ENCODE results near the gene NDE1. TPM values are rescaled to one million over a fixed set of nuclear protein-coding genes. Genes with fewer than 3 reads are reported as not detected.
"Not testable (repeated sequence)": the region's sequence is repeated elsewhere in the genome, so short reads cannot be mapped to it uniquely, and the experiment has no call there.

The NDE1 gene
- total RNA-seq, 1 donor from 2014 or later, result 28.9 TPM

GRCh38 chr16:15682105-15682570 lies 32.1 kb downstream of the NDE1 start:
- DNase-seq, result no peak
- ATAC-seq, result peak; percentile 83
- Histone ChIP-seq H3K4me3 (no peak overlapping the region), H3K36me3 (peaks cover 54% of the 10 kb centered on the region), H3K9me3 (no peaks in the 10 kb centered on the region), H3K27ac (no peak overlapping the region), H3K27me3 (no peaks in the 10 kb centered on the region), H3K4me1 (no peaks in the 10 kb centered on the region)
- intact Hi-C loops (cut with DNase I), result no loop called here
- TF ChIP-seq CTCF (IDR thresholded peaks at IDR 0.05), result peak; percentile 44

- no peak for ATAC-seq
- intact Hi-C loops (cut with DNase I), result no loop called here
- Histone ChIP-seq H3K4me1 (no peaks in the 10 kb centered on the region), H3K27ac (no peak overlapping the region), H3K27me3 (no peaks in the 10 kb centered on the region), H3K36me3 (peaks cover 63% of the 10 kb centered on the region), H3K9me3 (no peaks in the 10 kb centered on the region), H3K4me3 (no peak overlapping the region)
- no peak for TF ChIP-seq CTCF (IDR thresholded peaks at IDR 0.05)
- no peak for DNase-seq
These were observed 36.2 kb downstream of the NDE1 start for GRCh38 chr16:15686287-15686686.

- H3K9me3 ChIP-seq, result no peaks in the 10 kb centered on the region
- intact Hi-C loops (cut with DNase I), result no loop called here
- no peak for DNase-seq
- no peak for ATAC-seq
- peaks cover 78% of the 10 kb centered on the region for H3K36me3 ChIP-seq
- H3K4me3 ChIP-seq, result no peak overlapping the region
- no peak overlapping the region for H3K27ac ChIP-seq
- no peaks in the 10 kb centered on the region for H3K4me1 ChIP-seq
- TF ChIP-seq CTCF (IDR thresholded peaks at IDR 0.05), result no peak
- H3K27me3 ChIP-seq, result no peaks in the 10 kb centered on the region
These were observed 39.2 kb downstream of the NDE1 start for GRCh38 chr16:15689290-15689689.

- intact Hi-C loops (cut with DNase I), result no loop called here
- Histone ChIP-seq H3K4me1 (no peaks in the 10 kb centered on the region), H3K4me3 (no peak overlapping the region), H3K27me3 (no peaks in the 10 kb centered on the region), H3K27ac (no peak overlapping the region), H3K9me3 (no peaks in the 10 kb centered on the region), H3K36me3 (peaks cover 84% of the 10 kb centered on the region)
- TF ChIP-seq CTCF (IDR thresholded peaks at IDR 0.05), result no peak
- no peak for DNase-seq
- ATAC-seq, result no peak
These were observed 40.3 kb downstream of the NDE1 start for GRCh38 chr16:15690296-15690695.

- no peaks in the 10 kb centered on the region for H3K27me3 ChIP-seq
- ATAC-seq, result no peak
- DNase-seq, result no peak
- intact Hi-C loops (cut with DNase I), result no loop called here
- no peak for TF ChIP-seq CTCF (IDR thresholded peaks at IDR 0.05)
- peaks cover 84% of the 10 kb centered on the region for H3K36me3 ChIP-seq
- H3K27ac ChIP-seq, result no peak overlapping the region
- no peaks in the 10 kb centered on the region for H3K4me1 ChIP-seq
- H3K4me3 ChIP-seq, result no peak overlapping the region
- no peaks in the 10 kb centered on the region for H3K9me3 ChIP-seq
These were observed 41.0 kb downstream of the NDE1 start for GRCh38 chr16:15691046-15691445.

GRCh38 chr16:15692508-15692907 lies 42.5 kb downstream of the NDE1 start:
- intact Hi-C loops (cut with DNase I); H3K27ac ChIP-seq: not testable (repeated sequence)

More at GRCh38 chr16:15692508-15692907, 42.5 kb downstream of the NDE1 start:
- not testable (repeated sequence) for H3K4me1 ChIP-seq, H3K27me3 ChIP-seq, H3K4me3 ChIP-seq, DNase-seq, H3K9me3 ChIP-seq, ATAC-seq
- H3K36me3 ChIP-seq, result peaks cover 86% of the 10 kb centered on the region
